GM12878 (cell line): ENCODE data around the gene YAP1. TPM values are rescaled to one million over a fixed set of nuclear protein-coding genes. Genes with fewer than 3 reads are reported as not detected.

Experiments used
- ATAC-seq: fragments of 200-7000 bp; cut with Tn5 transposase; 3 replicates; pipeline ENCODE4 v1.9.1; 2020; ENCODE audit warnings: mild to moderate bottlenecking, moderate library complexity
- BruUV-seq: library from RNA; stranded (reverse); fragments of 400-500 nt; replicated peaks from 2 replicates; lab custom pipeline; 2021; lab: Mats Ljungman, UMichigan
- CTCF ChIA-PET: fragments of 300-600 bp; sonication (Branson Sonifier 250); formaldehyde crosslinking; extraction: SDS; loops from one replicate; lab custom pipeline; 2021; ENCODE audit warnings: inconsistent platforms; lab: Yijun Ruan, JAX
- POLR2A ChIA-PET: fragments of 350-600 bp; formaldehyde crosslinking; extraction: SDS; loops from one replicate; lab custom pipeline; 2021; ENCODE audit warnings: inconsistent platforms; lab: Charles Lee
- RAD21 ChIA-PET: fragments of 300-600 bp; sonication (Branson Sonifier 250); formaldehyde crosslinking; loops from one replicate; lab custom pipeline; 2023; ENCODE audit warnings: antibody characterized with exemption; ENCODE audit not compliant: unreplicated experiment; lab: Charles Lee
- SMC1A ChIA-PET: fragments of 300-600 bp; sonication (Branson Sonifier 250); formaldehyde crosslinking; loops from one replicate; lab custom pipeline; 2023; ENCODE audit not compliant: unreplicated experiment, uncharacterized antibody; lab: Charles Lee
- DNase-seq: peaks from one replicate; pipeline ENCODE4 v3.0.0-alpha.2; 2011; ENCODE audit warnings: low read depth, low spot score
- FAIRE-seq: peaks from 3 replicates; lab custom pipeline; 2011; peaks lifted over from hg19 to GRCh38; lab: Jason Lieb, UNC
- H2AFZ ChIP-seq: 2 replicates; pipeline ENCODE4 v1.6.0; 2011; ENCODE audit warnings: low read depth, low read length, control low read depth; ENCODE audit not compliant: control insufficient read depth
- H3K27ac ChIP-seq: 2 replicates; pipeline ENCODE4 v1.5.1; 2011; ENCODE audit warnings: control low read depth; ENCODE audit not compliant: control insufficient read depth, insufficient read depth
- H3K27me3 ChIP-seq, 2 experiments: replicated peaks in 1 of 2; 2 replicates each; pipeline versions ENCODE4 v1.6.0 to v1.6.1; 2011; ENCODE audit warnings: low read length in 1 of 2; ENCODE audit not compliant: control insufficient read depth in 2 of 2, insufficient read depth in 2 of 2
- H3K36me3 ChIP-seq, 2 experiments: 2 replicates each; pipeline ENCODE4 v1.5.1; 2011; ENCODE audit warnings: low read length in 1 of 2; ENCODE audit not compliant: control insufficient read depth in 2 of 2, insufficient read depth in 2 of 2
- H3K4me1 ChIP-seq: 2 replicates; pipeline ENCODE4 v1.6.1; 2011; ENCODE audit warnings: mild to moderate bottlenecking, low read length, moderate library complexity, mixed read lengths; ENCODE audit not compliant: control insufficient read depth, insufficient read depth
- H3K4me2 ChIP-seq: 2 replicates; pipeline ENCODE4 v1.6.0; 2011; ENCODE audit warnings: control low read depth; ENCODE audit not compliant: control insufficient read depth, insufficient read depth
- H3K4me3 ChIP-seq: fragments of 200-600 bp; sonication (generic); 2 replicates; pipeline ENCODE4 v1.5.1; 2016
- H3K79me2 ChIP-seq: 2 replicates; pipeline ENCODE4 v1.6.0; 2011; ENCODE audit warnings: low read length; ENCODE audit not compliant: control insufficient read depth, insufficient read depth
- H3K9ac ChIP-seq: 2 replicates; pipeline ENCODE4 v1.8.0; 2011; ENCODE audit warnings: low read length, control low read depth, mixed read lengths; ENCODE audit not compliant: control insufficient read depth, insufficient read depth
- H3K9me3 ChIP-seq: replicated peaks from 3 replicates; pipeline ENCODE4 v1.5.1; 2011; ENCODE audit warnings: mild to moderate bottlenecking, low read length; ENCODE audit not compliant: control insufficient read depth, insufficient read depth
- H4K20me1 ChIP-seq: 2 replicates; pipeline ENCODE4 v1.6.0; 2011; ENCODE audit not compliant: control insufficient read depth, insufficient read depth
- BHLHE40 ChIP-seq, 2 experiments: fragments of 450-650 bp in 1 of 2; IDR thresholded peaks; 2 replicates each; pipeline ENCODE4 v1.6.1; 2011 to 2017; ENCODE audit warnings: low read depth in 2 of 2, borderline replicate concordance in 1 of 2, improper control_type of control experiment in 1 of 2, low read length in 1 of 2, mild to moderate bottlenecking in 1 of 2
- FOXM1 ChIP-seq: IDR thresholded peaks from 2 replicates; pipeline ENCODE4 v1.6.1; 2012; ENCODE audit warnings: low read depth, mild to moderate bottlenecking, inconsistent platforms, low read length, moderate library complexity
- JUND ChIP-seq: IDR thresholded peaks from 2 replicates; pipeline ENCODE4 v1.6.1; 2012; ENCODE audit warnings: low read depth, mild to moderate bottlenecking, low read length, improper control_type of control experiment, moderate library complexity
- RELA ChIP-seq: fragments of 450-650 bp; IDR thresholded peaks from 2 replicates; pipeline ENCODE4 v1.8.0; 2014; ENCODE audit warnings: borderline replicate concordance; ENCODE audit not compliant: partially characterized antibody
- WRNIP1 ChIP-seq: IDR thresholded peaks from 2 replicates; pipeline ENCODE4 v1.6.1; 2011; ENCODE audit warnings: low read depth, low read length, improper control_type of control experiment, borderline replicate concordance
- YY1 ChIP-seq: IDR thresholded peaks from 2 replicates; pipeline ENCODE4 v1.6.1; 2011; ENCODE audit warnings: low read depth, mild to moderate bottlenecking, low read length
- ZSCAN29 ChIP-seq: fragments of 450-650 bp; IDR thresholded peaks from 2 replicates; pipeline ENCODE4 v1.6.1; 2017; ENCODE audit warnings: mild to moderate bottlenecking, moderate library complexity
- WGBS: methylation state at CpG from one replicate; pipeline ENCODE4 v1.1.6; 2016; ENCODE audit warnings: low lambda C conversion rate; ENCODE audit not compliant: insufficient replicate concordance, insufficient coverage; ENCODE audit errors: missing lambda C conversion rate; 5-methylcytosine and 5-hydroxymethylcytosine counted together
- in situ Hi-C: fragments of 300-500 bp; cut with MboI; formaldehyde crosslinking; loops from 9 replicates; pipeline ENCODE4 v1.14.3; 2018; ENCODE audit warnings: mixed read lengths
- intact Hi-C: fragments of 100-400 bp; cut with micrococcal nuclease; formaldehyde crosslinking; loops from one replicate; pipeline ENCODE4 v1.14.2; 2022; ENCODE audit not compliant: unreplicated experiment
- polyA plus RNA-seq, 11 experiments: library from polyadenylated mRNA; depleted of rRNA in 4 of 11; unstranded in 6 of 11; stranded (reverse) in 5 of 11; fragments of >200 nt; fragmentation: Nextera tagmentation in 4 of 11; fragmentation: Illumina TruSeq in 1 of 11; extraction: Ambion mirVana in 4 of 11; extraction: Trizol in 1 of 11; gene quantifications; 1 replicate in 1 of 11; 2 replicates in 10 of 11; pipeline versions ENCODE4 v1.2.1 to v1.2.3, GENCODE V29; 2011 to 2016; ENCODE audit warnings: inconsistent platforms in 2 of 11, missing spikeins in 2 of 11, low read depth in 1 of 11
- total RNA-seq, 4 experiments: library from RNA; depleted of rRNA in 3 of 4; stranded (reverse); fragments of >200 nt in 3 of 4; fragmentation: Illumina TruSeq in 1 of 4; extraction: Trizol in 1 of 4; gene quantifications; 2 replicates each; pipeline versions ENCODE4 v1.2.1 to v1.2.3, GENCODE V29; 2013 to 2021
- TF ChIP-seq, protein P1 (sequence below): fragments of 450-650 bp; formaldehyde crosslinking; IDR thresholded peaks from 2 replicates; pipeline ENCODE4 v1.4.0; 2022; ENCODE audit warnings: mild to moderate bottlenecking, moderate library complexity

Gene YAP1
- total and polyA plus RNA-seq, 10 of the 15 experiments (the other 5 are each of a cell fraction or from before 2014, with no cell fraction given): 0.03 to 0.33 (median 0.10) TPM; not detected in 6

GRCh38 chr11:102205805-102206204 is 95.6 kb downstream of the YAP1 start:
- TF ChIP-seq YY1 (no peak), JUND (no peak), BHLHE40 (IDR thresholded peaks at IDR 0.05; ENCODE audit: borderline replicate concordance in 1 of 2, low read depth in 2 of 2, low read length in 1 of 2) (no peak), WRNIP1 (no peak), ZSCAN29 (no peak), FOXM1 (no peak), RELA (no peak)
- TF ChIP-seq, protein P1, sequence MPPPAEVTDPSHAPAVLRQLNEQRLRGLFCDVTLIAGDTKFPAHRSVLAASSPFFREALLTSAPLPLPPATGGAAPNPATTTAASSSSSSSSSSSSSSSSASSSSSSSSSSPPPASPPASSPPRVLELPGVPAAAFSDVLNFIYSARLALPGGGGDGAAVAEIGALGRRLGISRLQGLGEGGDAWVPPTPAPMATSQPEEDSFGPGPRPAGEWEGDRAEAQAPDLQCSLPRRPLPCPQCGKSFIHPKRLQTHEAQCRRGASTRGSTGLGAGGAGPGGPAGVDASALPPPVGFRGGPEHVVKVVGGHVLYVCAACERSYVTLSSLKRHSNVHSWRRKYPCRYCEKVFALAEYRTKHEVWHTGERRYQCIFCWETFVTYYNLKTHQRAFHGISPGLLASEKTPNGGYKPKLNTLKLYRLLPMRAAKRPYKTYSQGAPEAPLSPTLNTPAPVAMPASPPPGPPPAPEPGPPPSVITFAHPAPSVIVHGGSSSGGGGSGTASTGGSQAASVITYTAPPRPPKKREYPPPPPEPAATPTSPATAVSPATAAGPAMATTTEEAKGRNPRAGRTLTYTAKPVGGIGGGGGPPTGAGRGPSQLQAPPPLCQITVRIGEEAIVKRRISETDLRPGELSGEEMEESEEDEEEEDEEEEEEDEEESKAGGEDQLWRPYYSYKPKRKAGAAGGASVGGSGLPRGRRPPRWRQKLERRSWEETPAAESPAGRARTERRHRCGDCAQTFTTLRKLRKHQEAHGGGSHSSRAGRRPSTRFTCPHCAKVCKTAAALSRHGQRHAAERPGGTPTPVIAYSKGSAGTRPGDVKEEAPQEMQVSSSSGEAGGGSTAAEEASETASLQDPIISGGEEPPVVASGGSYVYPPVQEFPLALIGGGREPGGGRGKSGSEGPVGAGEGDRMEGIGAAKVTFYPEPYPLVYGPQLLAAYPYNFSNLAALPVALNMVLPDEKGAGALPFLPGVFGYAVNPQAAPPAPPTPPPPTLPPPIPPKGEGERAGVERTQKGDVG: no peak
- no peak overlapping the region for H3K4me2 ChIP-seq
- peak; percentile 45; the same call in 1 of the 3 replicates for ATAC-seq
- CTCF ChIA-PET: no interaction called here
- WGBS: 51% methylated on average over 4 of the region's 4 CpGs
- no TSS peak for BruUV-seq
- no peak overlapping the region for H3K27ac ChIP-seq
- no peak overlapping the region for H3K4me3 ChIP-seq
- no peaks in the 10 kb centered on the region for H3K9me3 ChIP-seq
- POLR2A ChIA-PET: no interaction called here
- SMC1A ChIA-PET: no interaction called here
- H3K36me3 ChIP-seq: no peaks in the 10 kb centered on the region
- intact Hi-C loops: no loop called here
- no peaks in the 10 kb centered on the region for H3K4me1 ChIP-seq
- DNase-seq: no peak
- H3K9ac ChIP-seq: no peak overlapping the region
- 0 out of 4 replicates have a peak, but pooled peaks cover 0 to under 1% of the 10 kb centered on the region in 2 experiments for H3K27me3 ChIP-seq
- no peak overlapping the region for H2AFZ ChIP-seq
- RAD21 ChIA-PET: no interaction called here
- in situ Hi-C loops: no loop called here
- no peak for FAIRE-seq
- H3K79me2 ChIP-seq: no peaks in the 10 kb centered on the region
- H4K20me1 ChIP-seq: no peaks in the 10 kb centered on the region
